Activated CD4-positive, CD25-positive, alpha-beta regulatory T cell treated with anti-CD3 and anti-CD28 coated beads, Interleukin-2, amount 50 U/mL, for 72 hours (primary cell): ENCODE data around the gene TFF1.
A peak's percentile ranks its signal among the peaks of the same experiment; 100 is the strongest.

Source experiments
- DNase-seq: peaks from one replicate; pipeline ENCODE4 v3.0.0; 2021

TFF1 gene

GRCh38 chr21:42379426-42380215 is 13.3 kb upstream of the TFF1 start:
- DNase-seq: no peak

GRCh38 chr21:42378418-42378817 is 12.1 kb upstream of the TFF1 start:
- no peak for DNase-seq

DNA sequence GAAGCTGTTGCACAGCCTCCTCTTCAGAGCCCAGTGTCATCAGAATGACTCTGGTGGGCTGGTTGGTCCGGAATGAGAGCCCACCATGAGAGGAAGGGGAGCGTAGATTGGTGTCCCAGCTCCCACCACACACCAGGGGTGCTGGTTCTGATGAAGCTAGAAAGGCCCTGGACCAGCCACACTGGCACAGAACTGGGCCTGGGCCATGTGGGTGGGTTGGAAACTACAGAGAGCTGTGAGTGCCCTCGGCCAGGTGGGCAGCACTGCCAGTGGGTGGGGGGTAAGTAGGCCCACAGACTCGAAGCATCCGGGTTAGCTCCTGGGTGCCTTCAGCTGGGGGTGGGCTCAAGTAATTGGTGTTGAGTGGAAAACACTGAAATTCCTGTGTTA is 11.6 kb upstream of the TFF1 start:
- no peak for DNase-seq

GRCh38 chr21:42377211-42377950 is 11.0 kb upstream of the TFF1 start:
- no peak for DNase-seq

GRCh38 chr21:42376338-42376982 is 10.1 kb upstream of the TFF1 start:
- no peak for DNase-seq

DNA sequence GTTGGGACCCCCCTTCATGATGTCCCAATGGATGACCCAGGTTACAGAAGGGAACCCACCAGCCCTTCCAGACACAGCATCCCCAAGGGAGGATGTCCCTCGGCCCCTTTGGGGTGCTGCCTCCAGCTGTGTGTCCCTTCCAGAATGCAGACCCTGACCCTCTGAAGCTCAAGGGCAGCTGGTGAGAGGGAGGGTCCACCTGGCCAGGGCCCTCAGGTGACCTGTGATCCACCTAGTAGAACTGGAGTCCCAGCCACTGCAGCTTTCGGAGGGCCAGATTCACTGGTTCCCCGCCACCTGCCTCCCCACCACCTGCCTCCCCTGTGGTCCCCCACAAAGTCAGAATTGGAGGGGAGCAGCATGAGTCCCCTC is 9.6 kb upstream of the TFF1 start:
- no peak for DNase-seq

DNA sequence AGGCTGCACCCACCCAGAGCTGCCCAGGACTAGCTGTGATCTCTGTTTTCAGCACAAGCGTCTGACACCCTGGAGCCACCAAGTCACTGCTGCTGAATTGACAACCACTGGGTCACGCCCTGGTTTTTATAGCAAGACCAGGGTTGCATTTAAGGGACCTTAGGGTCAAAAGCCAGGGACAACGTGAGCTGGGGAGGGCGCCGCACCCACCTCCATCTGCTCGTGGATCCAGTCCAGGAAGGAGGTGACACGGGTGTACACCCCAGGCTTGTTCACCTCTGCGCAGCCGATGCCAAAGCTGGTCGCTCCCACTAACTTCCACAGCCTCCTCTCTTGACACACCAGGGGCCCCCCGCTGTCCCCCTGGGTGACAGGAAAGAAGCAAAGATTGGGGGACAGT is 9.2 kb upstream of the TFF1 start:
- DNase-seq: no peak

- DNase-seq: no peak
These were observed 8.6 kb upstream of the TFF1 start for GRCh38 chr21:42374864-42375499.

DNA sequence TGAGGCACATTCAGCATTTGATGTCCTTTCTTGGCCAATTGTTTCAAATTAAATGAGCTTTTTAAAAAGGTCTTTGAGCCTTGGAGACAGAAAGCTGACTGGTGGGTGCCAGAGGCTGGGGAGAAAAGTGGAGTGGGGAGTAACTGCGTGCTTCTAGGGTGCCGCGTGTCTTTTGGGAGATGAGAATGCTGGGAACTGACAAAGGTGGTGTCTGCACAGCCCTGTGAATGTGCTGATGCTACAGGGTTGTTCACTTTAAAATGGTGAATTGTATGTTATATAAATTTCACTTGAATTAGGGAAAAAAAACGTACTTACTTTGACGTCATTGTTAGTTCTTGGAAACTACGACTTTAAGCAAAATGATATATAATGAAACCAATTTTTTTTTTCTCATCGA is 8.1 kb upstream of the TFF1 start:
- no peak for DNase-seq

DNA sequence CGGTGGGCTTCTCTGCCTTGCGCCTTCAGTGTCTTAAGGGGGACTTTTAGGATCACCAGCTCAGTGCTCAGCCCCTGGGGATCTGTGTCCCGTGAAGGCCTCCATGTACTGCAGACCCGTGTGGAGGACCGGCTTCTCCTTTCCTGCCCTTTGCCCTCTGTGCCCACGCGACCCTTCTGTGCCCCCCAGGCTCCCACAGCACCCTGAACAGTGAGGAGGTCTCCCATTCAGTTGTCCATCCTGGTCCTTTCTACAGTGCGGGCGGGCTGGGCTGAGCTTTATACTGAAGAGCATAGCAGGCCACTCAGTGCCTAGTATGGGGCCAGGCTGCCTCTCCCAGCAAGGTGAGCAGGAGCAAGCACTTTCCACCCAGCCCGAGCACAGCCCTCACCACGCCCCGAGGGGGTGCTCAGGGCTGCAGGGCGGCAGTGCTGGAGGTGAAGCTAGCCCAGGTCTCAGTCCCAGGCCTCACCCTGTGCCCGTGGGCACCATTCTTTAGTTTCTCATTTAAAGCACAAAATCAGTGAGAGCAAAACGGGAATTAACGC is 7.6 kb upstream of the TFF1 start:
- no peak for DNase-seq

DNA sequence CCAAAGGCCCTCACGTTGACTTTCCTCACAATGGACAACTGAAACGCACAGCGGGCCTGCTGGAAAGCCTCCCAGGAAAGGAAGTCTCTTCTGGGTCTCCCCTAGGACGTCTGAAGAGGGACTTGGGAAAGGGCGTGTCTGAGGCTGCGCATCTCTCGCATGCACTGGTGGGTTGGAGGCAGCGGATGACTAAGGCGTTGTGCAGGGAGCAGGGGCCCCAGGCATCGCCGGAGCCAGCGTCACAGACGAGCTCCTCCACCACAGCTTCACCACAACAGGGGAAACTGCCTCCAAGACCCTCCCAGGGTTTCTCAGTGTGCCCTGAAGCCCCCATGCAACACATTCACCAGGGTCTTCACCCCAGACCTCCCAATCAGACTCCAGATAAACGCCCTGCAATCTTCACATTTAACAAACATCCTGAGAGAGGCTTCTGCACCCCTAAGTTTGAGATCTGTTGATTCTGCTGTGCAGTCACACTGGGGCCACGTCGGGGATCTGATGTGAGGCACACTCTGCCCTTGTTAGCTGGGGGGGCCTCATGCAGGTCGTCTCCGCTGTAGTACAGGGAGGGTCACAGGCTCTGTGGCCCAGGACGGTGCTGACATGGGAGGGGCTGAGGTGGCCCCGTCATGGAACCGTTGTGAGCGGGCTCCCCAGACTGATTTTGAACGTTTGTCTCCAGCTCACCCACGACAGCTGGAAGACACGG is 7.0 kb upstream of the TFF1 start:
- DNase-seq: no peak

DNA sequence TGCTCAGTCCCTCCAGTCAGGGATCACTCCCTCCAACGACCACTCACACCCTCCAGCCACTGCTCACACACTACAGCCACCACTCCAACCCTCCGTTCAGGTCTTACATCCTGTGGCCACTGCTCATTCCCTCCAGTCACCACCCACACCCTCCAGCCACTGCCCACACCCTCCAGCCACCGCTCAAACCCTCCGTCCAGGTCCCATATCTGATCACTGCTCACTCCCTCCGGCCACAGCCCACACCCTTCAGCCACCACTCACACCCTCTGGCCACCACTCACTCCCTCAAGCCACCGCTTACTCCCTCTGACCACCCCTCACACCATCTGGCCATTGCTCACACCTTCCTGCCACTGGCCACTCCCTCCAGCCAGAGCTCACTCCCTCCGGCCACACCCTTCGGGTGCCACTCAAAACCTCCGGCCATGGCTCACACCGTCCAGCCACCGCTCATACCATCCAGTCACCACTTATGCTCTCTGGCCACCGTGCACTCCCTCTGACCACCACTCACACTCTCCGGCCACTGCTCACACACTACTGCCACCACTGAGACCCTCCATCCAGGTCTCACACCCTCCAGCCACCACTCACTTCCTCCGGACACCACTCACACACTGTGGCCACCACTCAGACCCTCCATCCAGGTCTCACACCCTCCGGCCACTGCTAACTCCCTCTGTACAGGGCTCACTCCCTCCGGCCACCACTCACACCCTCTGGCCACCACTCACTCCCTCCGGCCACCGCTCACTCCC is 4.7 kb upstream of the TFF1 start:
- no peak for DNase-seq

- DNase-seq: no peak
These were observed 3.5 kb upstream of the TFF1 start for GRCh38 chr21:42369821-42370220.

- DNase-seq: no peak
These were observed 1.2 kb upstream of the TFF1 start for GRCh38 chr21:42367367-42368165.

- no peak for DNase-seq
These were observed 565 bp downstream of the TFF1 start for GRCh38 chr21:42365770-42366169.

- no peak for DNase-seq
These were observed 1.9 kb downstream of the TFF1 start for GRCh38 chr21:42364304-42364865.

- no peak for DNase-seq
These were observed 3.0 kb downstream of the TFF1 start for GRCh38 chr21:42363312-42363711.

- no peak for DNase-seq
These were observed 3.6 kb downstream of the TFF1 start for GRCh38 chr21:42362700-42363099.

- DNase-seq: no peak
These were observed 4.1 kb downstream of the TFF1 start for GRCh38 chr21:42362198-42362597.

GRCh38 chr21:42361286-42361685 is 5.0 kb downstream of the TFF1 start:
- no peak for DNase-seq

DNA sequence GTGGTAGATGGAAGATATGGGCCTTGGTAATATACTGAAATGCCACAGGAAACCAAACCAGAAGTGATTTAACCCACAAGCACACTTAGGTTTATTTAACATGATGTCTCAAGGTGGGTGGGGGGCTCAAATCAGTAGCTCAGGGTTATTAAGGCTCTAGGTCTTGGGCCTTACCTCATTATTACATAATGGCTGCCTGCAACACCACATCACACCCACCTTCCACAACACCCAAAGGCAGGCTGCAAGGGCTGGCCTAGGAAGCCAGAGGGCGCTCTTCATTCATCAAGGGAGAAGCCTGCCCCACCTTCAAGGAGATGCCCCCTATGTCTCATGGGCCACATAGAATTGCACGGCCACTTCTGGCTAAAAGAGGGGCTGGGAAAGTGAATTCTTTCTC is 6.0 kb downstream of the TFF1 start:
- peak; percentile 45 for DNase-seq
